ENCODE results near the gene CWC15.

The CWC15 gene

GRCh38 chr11:94928117-94928990, 45.0 kb downstream of the CWC15 start:
- H3K27ac ChIP-seq: peak overlapping the region in 1 of 2 donors; percentile 78
- no peak overlapping the region for H3K4me3 ChIP-seq
- no peak for TF ChIP-seq CTCF (IDR thresholded peaks at IDR 0.05)
- DNase-seq (ENCODE audit: low spot score): no peak

- TF ChIP-seq CTCF (IDR thresholded peaks at IDR 0.05): no peak
- DNase-seq (ENCODE audit: low spot score): peak; percentile 91
- no peak overlapping the region for H3K4me3 ChIP-seq
- H3K27ac ChIP-seq: peak overlapping the region; percentile 40 to 78
These were observed 46.6 kb downstream of the CWC15 start for GRCh38 chr11:94926698-94927237.

GRCh38 chr11:94926271-94926625, 47.1 kb downstream of the CWC15 start:
- no peak overlapping the region for H3K4me3 ChIP-seq
- TF ChIP-seq CTCF (IDR thresholded peaks at IDR 0.05): no peak
- H3K27ac ChIP-seq: peak overlapping the region in 1 of 2 donors; percentile 77
- no peak for DNase-seq (ENCODE audit: low spot score)

GRCh38 chr11:94925422-94926270, 47.7 kb downstream of the CWC15 start:
- no peak for TF ChIP-seq CTCF (IDR thresholded peaks at IDR 0.05)
- H3K4me3 ChIP-seq: no peak overlapping the region
- no peak for DNase-seq (ENCODE audit: low spot score)
- H3K27ac ChIP-seq: peak overlapping the region in 1 of 2 donors; percentile 77

- Histone ChIP-seq H3K4me3 (no peak overlapping the region), H3K27ac (no peak overlapping the region)
- no peak for DNase-seq (ENCODE audit: low spot score)
- no peak for TF ChIP-seq CTCF (IDR thresholded peaks at IDR 0.05)
These were observed 48.7 kb downstream of the CWC15 start for GRCh38 chr11:94924612-94925011.

- no peak for DNase-seq (ENCODE audit: low spot score)
- no peak overlapping the region for H3K4me3 ChIP-seq
- no peak overlapping the region for H3K27ac ChIP-seq
- no peak for TF ChIP-seq CTCF (IDR thresholded peaks at IDR 0.05)
These were observed 49.2 kb downstream of the CWC15 start for GRCh38 chr11:94924171-94924572.
